Neural cell (in vitro differentiated cells): ENCODE results near the gene COTL1.

ENCODE experiments used
- CTCF ChIP-seq: fragments of 450-650 bp; IDR thresholded peaks from 2 replicates; pipeline ENCODE4 v1.5.1; 2014; ENCODE audit warnings: antibody characterized with exemption, mild to moderate bottlenecking, moderate library complexity; ENCODE audit not compliant: poor library complexity, severe bottlenecking
- EP300 ChIP-seq: fragments of 450-650 bp; conservative IDR thresholded peaks from 2 replicates; pipeline ENCODE4 v1.6.1; 2014; ENCODE audit warnings: antibody characterized with exemption, mild to moderate bottlenecking, moderate library complexity; ENCODE audit not compliant: poor library complexity, severe bottlenecking
- EZH2 ChIP-seq: fragments of 200-600, 300-800 bp; shearing (Covaris generic), sonication (generic); IDR thresholded peaks from 2 replicates; pipeline ENCODE4 v1.6.1; 2014; ENCODE audit warnings: antibody characterized with exemption, low read length, borderline replicate concordance, mild to moderate bottlenecking; ENCODE audit not compliant: insufficient read depth, poor library complexity, severe bottlenecking
- MXI1 ChIP-seq: fragments of 450-650 bp; conservative IDR thresholded peaks from 2 replicates; pipeline ENCODE4 v1.6.1; 2014; ENCODE audit warnings: antibody characterized with exemption, mild to moderate bottlenecking; ENCODE audit not compliant: poor library complexity, severe bottlenecking
- POLR2AphosphoS5 ChIP-seq: IDR thresholded peaks from 2 replicates; pipeline ENCODE4 v1.6.1; 2012
- RAD21 ChIP-seq: fragments of 450-650 bp; conservative IDR thresholded peaks from 2 replicates; pipeline ENCODE4 v1.6.1; 2014; ENCODE audit warnings: antibody characterized with exemption, mild to moderate bottlenecking, moderate library complexity

GRCh38 chr16:84617041-84617790 lies 662 bp downstream of the COTL1 start:
- TF ChIP-seq CTCF, result no peak
- TF ChIP-seq POLR2AphosphoS5, result no peak
- TF ChIP-seq EP300, result no peak
- TF ChIP-seq EZH2, result no peak
- no peak for TF ChIP-seq RAD21
- peak; percentile 88 for TF ChIP-seq MXI1
